RWPE2 (cell line): Measurements from ENCODE around the gene MCF2L2.

Source experiments
- ATAC-seq: fragments of 200-7000 bp; cut with Tn5 transposase; 3 replicates; pipeline ENCODE4 v1.9.1; 2021; ENCODE audit warnings: low read depth
- DNase-seq: peaks from one replicate; pipeline ENCODE4 v3.0.0-alpha.2; 2020; ENCODE audit warnings: low spot score
- H3K27ac ChIP-seq: fragments of 450-650 bp; 2 replicates; pipeline ENCODE4 v1.5.1; 2017; ENCODE audit warnings: mild to moderate bottlenecking; ENCODE audit not compliant: poor library complexity, severe bottlenecking
- H3K27me3 ChIP-seq: fragments of 250-450 bp; sonication (Bioruptor Pico); 2 replicates; pipeline ENCODE4 v1.5.1; 2021; ENCODE audit warnings: mild to moderate bottlenecking, moderate library complexity; ENCODE audit not compliant: insufficient read depth, poor library complexity, severe bottlenecking
- H3K36me3 ChIP-seq: fragments of 250-450 bp; sonication (Bioruptor Pico); 2 replicates; pipeline ENCODE4 v1.5.1; 2020; ENCODE audit warnings: low read depth, mild to moderate bottlenecking, moderate library complexity
- H3K4me1 ChIP-seq: fragments of 250-450 bp; sonication (Bioruptor Pico); 2 replicates; pipeline ENCODE4 v1.5.1; 2021; ENCODE audit warnings: mild to moderate bottlenecking, moderate library complexity; ENCODE audit not compliant: insufficient read depth, poor library complexity, severe bottlenecking
- H3K4me3 ChIP-seq: fragments of 250-450 bp; sonication (Bioruptor Pico); 2 replicates; pipeline ENCODE4 v1.5.1; 2021; ENCODE audit warnings: mild to moderate bottlenecking, moderate library complexity; ENCODE audit not compliant: severe bottlenecking
- H3K9me3 ChIP-seq: fragments of 250-450 bp; sonication (Bioruptor Pico); 2 replicates; pipeline ENCODE4 v1.5.1; 2021; ENCODE audit warnings: mild to moderate bottlenecking, moderate library complexity; ENCODE audit not compliant: severe bottlenecking
- TF ChIP-seq, protein P1 (sequence below): fragments of 450-650 bp; IDR thresholded peaks from one replicate; pipeline ENCODE4 v1.5.1; 2017; ENCODE audit warnings: mild to moderate bottlenecking, moderate library complexity; ENCODE audit not compliant: poor library complexity, severe bottlenecking

The MCF2L2 gene

DNA sequence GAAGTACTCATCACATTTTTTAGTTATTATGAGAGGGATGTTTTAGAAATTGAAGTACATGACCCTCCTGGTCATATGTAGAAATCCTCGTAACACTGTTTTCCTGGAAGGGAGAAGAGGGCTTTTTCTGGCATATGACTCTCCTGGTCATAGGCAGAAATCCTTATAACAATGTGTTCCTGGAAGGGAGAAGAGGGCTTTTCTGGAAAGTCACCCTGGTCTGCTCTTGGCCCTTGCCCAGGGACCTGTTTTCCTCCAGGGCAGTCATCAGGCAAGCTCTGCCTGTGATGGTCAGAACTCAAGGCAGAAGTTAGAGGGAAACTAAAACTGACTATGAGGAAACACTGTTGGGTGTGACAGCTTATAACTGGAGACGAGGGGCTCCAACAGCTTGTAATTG is 293.6 kb downstream of the MCF2L2 start:
- no peak overlapping the region for H3K27ac ChIP-seq
- H3K36me3 ChIP-seq, result no peaks in the 10 kb centered on the region
- no peaks in the 10 kb centered on the region for H3K9me3 ChIP-seq
- no peaks in the 10 kb centered on the region for H3K27me3 ChIP-seq
- peaks cover 12% of the 10 kb centered on the region for H3K4me1 ChIP-seq
- no peak overlapping the region for H3K4me3 ChIP-seq
- no peak for ATAC-seq
- TF ChIP-seq, protein P1, sequence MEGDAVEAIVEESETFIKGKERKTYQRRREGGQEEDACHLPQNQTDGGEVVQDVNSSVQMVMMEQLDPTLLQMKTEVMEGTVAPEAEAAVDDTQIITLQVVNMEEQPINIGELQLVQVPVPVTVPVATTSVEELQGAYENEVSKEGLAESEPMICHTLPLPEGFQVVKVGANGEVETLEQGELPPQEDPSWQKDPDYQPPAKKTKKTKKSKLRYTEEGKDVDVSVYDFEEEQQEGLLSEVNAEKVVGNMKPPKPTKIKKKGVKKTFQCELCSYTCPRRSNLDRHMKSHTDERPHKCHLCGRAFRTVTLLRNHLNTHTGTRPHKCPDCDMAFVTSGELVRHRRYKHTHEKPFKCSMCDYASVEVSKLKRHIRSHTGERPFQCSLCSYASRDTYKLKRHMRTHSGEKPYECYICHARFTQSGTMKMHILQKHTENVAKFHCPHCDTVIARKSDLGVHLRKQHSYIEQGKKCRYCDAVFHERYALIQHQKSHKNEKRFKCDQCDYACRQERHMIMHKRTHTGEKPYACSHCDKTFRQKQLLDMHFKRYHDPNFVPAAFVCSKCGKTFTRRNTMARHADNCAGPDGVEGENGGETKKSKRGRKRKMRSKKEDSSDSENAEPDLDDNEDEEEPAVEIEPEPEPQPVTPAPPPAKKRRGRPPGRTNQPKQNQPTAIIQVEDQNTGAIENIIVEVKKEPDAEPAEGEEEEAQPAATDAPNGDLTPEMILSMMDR, result no peak
- no peak for DNase-seq

DNA sequence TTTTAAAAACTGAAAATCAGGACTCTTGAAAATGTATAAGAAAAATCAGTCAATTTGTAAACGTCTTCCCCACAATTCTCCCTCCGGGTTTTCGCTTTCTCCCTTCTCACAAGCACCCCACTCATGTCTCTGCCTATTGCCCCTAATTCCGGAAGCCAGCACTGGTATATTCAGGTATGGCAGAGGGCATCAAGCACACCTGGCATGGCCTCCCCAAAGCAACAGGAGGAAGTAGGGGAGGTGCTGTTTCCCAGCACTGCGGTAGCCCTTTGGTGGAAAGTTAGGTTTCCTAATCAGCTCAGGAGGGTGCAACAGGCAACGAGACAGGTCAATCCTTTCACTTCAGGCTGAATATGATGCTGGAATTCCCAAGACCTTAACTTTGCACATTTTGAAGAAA is 296.0 kb downstream of the MCF2L2 start:
- ATAC-seq (no peak), DNase-seq (no peak)
- Histone ChIP-seq H3K9me3 (no peaks in the 10 kb centered on the region), H3K4me1 (peaks cover 12% of the 10 kb centered on the region), H3K4me3 (no peak overlapping the region), H3K27ac (peak overlapping the region; percentile 66), H3K36me3 (no peaks in the 10 kb centered on the region), H3K27me3 (no peaks in the 10 kb centered on the region)
- TF ChIP-seq, protein P1, result no peak

- ATAC-seq, result peak; percentile 98
- H3K9me3 ChIP-seq, result no peaks in the 10 kb centered on the region
- peak overlapping the region; percentile 66 for H3K27ac ChIP-seq
- TF ChIP-seq, protein P1, result no peak
- peaks cover 12% of the 10 kb centered on the region for H3K4me1 ChIP-seq
- no peak for DNase-seq
- no peak overlapping the region for H3K4me3 ChIP-seq
- H3K27me3 ChIP-seq, result no peaks in the 10 kb centered on the region
- no peaks in the 10 kb centered on the region for H3K36me3 ChIP-seq
Observed at GRCh38 chr3:183131735-183132134, 296.7 kb downstream of the MCF2L2 start.

GRCh38 chr3:183131186-183131725 is 297.2 kb downstream of the MCF2L2 start:
- DNase-seq, result no peak
- TF ChIP-seq, protein P1, result no peak

GRCh38 chr3:183129243-183129642 is 299.2 kb downstream of the MCF2L2 start:
- TF ChIP-seq, protein P1, result no peak

More at GRCh38 chr3:183131186-183131725, 297.2 kb downstream of the MCF2L2 start:
- no peaks in the 10 kb centered on the region for H3K27me3 ChIP-seq
- no peak overlapping the region for H3K4me3 ChIP-seq
- H3K27ac ChIP-seq, result peak overlapping the region; percentile 66
- no peaks in the 10 kb centered on the region for H3K36me3 ChIP-seq
- no peaks in the 10 kb centered on the region for H3K9me3 ChIP-seq
- 0 out of 3 replicates have a peak, but pooled peaks have one; percentile 10 for ATAC-seq
- H3K4me1 ChIP-seq, result peaks cover 12% of the 10 kb centered on the region

More at GRCh38 chr3:183129243-183129642, 299.2 kb downstream of the MCF2L2 start:
- Histone ChIP-seq H3K27ac (no peak overlapping the region), H3K4me3 (no peak overlapping the region), H3K27me3 (no peaks in the 10 kb centered on the region), H3K4me1 (peaks cover 12% of the 10 kb centered on the region), H3K9me3 (no peaks in the 10 kb centered on the region), H3K36me3 (no peaks in the 10 kb centered on the region)
- ATAC-seq (no peak), DNase-seq (no peak)
